SK-N-DZ (cell line): ENCODE data around the gene ANKRD44. TPM values are rescaled to one million over a fixed set of nuclear protein-coding genes. Genes with fewer than 3 reads are reported as not detected.
A peak's percentile ranks its signal among the peaks of the same experiment; 100 is the strongest.
"Not testable (repeated sequence)": the region's sequence is repeated elsewhere in the genome, so short reads cannot be mapped to it uniquely, and the experiment has no call there.

ENCODE experiments used
- DNase-seq: peaks from one replicate; pipeline ENCODE4 v3.0.0-alpha.2; 2015; ENCODE audit warnings: low spot score
- polyA plus RNA-seq, 2 experiments: library from polyadenylated mRNA; depleted of rRNA; stranded (reverse); fragments of >200 nt; gene quantifications; 2 replicates each; pipeline ENCODE4 v1.2.3, GENCODE V29; 2014

ANKRD44 gene
- polyA plus RNA-seq (2014; cell fraction: cytosol; rRNA removed), result 8.5 and 12.2 TPM in 2 replicates
- 15.0 and 25.4 TPM in 2 replicates for polyA plus RNA-seq (2014; cell fraction: nucleus; rRNA removed)

DNA sequence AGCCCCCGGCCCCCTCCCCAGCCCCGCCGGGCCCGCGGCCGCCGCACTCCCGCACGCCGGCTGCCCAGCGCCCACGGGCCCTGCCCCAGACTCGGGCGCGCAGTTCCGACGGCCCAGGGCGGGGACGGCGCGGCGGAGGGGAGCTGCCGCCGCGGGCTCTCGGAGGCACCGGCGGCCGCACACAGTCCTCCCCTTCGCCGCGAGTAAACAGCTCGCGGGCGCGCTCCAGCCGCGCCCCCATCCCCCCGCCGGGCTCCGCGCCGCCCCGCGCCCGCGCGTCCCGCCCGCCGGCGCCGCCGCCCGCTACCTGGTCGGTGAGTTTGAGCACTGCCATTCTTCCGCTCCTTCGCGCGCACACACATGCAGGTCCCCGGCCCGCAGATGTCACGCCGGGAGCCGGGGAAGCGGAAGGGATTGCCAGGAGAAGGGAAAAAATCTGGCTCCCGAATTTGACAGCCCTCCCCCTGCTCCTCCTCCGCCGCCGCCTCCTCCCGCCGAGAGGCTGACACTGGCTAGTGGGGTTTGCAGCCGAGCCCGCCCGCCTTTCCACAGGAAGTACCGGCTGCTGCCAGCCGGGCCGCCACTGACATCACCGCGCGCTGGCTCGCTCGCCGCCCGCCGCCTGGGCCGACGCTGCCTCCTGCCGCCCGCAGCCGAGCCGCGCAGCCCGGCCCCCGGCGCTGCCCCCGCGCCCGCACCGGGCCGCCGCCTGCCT is at the start of gene ANKRD44:
Gene ANKRD44 (minus strand): TSS at position 510 of the 715 bp plus-strand sequence. CDS start 176 bp downstream, at position 334.
- DNase-seq, result peak; percentile 76

- no peak for DNase-seq
These were observed 49.3 kb upstream of the ANKRD44 start for GRCh38 chr2:197359859-197360258.

DNA sequence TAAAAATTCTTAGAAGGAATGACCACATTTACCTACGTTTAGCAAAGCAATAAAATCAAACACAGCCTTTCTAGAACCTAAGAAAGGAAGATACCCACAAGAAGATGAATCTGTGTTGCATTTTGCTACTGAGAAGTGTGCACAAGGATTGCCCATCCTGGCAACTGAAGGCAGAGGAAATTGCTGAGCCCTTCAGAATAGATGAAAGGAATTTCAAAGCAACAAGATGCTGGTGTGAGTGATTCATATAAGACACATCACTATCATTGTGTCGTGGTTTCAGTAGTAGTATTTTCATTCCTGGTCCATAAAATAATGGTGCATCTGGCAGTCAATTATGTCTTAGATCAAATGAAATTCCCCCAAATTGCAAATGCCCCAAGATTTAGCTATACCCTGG is 48.4 kb upstream of the ANKRD44 start:
- no peak for DNase-seq

DNA sequence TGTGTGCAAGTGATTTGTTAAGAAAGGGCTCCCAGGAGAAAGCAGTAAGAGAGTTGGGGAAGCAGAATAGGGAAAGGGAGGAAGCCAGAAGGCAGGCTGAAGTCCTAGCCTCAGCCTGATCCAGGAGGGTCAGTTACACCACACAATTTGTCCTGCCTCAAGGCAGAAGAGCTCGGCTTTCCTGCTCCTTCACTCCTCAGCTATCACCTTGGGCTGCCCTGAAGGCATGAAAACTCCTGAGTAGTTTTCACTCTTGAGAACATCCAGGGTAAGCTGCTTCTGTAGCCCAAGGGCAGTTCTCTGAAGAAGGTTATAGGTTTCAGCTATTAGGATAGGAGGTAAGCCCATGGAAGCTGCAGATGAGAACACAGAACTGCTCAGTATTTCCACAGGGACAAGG is 47.4 kb upstream of the ANKRD44 start:
- DNase-seq, result no peak

DNA sequence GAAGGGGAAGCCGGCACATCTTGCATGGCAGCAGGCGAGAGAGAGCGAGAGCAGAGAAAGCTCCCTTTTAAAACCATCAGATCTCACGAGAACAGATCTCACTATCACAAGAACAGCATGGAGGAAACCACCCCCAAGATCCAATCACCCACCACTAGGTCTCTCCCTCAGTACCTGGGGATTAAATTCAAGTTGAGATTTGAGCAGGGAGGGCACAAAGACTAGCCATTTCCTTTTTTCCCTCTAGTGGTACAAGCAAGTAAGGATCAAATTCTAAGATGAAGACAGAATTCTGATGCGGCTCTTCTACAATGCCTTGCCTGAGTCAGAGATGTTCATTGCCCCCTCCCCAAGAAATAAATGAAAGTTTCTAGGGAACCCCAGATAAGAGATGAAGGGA is 45.6 kb upstream of the ANKRD44 start:
- peak; percentile 32 for DNase-seq

GRCh38 chr2:197354169-197354558 is 43.6 kb upstream of the ANKRD44 start:
- no peak for DNase-seq

DNA sequence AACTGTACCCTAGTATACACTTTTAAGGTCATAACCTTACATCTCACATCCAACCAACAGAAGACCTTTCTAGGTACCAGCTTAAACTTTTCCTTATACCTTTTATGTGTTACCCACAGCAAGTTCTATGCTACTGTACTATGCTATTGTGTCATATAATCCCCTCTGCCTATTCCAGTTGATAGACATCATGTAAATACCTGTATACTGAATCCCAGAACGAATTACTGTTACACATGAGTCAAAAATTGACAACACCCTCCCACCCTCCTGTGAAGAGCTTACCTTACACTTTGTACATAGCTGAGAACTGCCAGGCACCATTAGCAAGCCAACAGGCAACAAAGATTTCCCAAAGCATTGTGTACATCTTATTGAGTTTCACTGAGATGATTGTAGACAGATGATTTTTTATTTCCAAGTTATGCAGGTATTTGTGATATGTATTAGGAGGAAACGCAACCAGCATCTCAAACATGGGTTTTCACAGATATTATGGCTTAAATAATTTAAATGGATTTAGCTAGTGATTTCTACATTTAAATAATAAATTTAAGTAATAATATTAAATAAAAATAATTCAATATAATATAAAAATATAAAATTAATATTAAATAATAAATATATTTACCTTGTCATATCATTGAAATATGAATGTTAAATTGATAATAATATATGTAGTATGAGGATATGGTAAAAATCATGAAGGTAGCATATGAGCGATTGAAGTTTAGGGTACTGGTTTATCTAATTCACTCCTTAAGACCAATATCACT is 43.0 kb upstream of the ANKRD44 start:
- DNase-seq, result no peak

- DNase-seq, result no peak
These were observed 39.1 kb upstream of the ANKRD44 start for GRCh38 chr2:197349699-197350098.

GRCh38 chr2:197348721-197349360 is 38.3 kb upstream of the ANKRD44 start:
- no peak for DNase-seq

GRCh38 chr2:197345846-197346370 is 35.3 kb upstream of the ANKRD44 start:
- no peak for DNase-seq

DNA sequence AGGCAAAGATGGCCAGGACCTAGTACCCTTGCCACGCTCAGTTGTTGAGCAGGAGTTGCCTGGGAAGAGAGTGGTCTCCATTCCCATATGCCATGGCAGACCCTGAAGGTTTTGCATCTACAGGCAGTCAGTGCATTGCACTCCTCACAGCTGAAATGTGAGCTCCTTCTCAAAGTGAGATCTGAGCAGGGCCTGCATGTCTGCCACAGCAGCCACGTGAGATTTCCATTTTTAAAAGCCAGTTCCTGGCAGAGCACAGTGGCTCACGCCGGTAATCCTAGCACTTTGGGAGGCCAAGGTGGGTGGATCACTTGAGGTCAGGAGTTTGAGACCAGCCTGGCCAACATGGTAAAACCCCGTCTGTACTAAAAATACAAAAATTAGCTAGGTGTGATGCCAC is 33.4 kb upstream of the ANKRD44 start:
- not testable (repeated sequence) for DNase-seq

DNA sequence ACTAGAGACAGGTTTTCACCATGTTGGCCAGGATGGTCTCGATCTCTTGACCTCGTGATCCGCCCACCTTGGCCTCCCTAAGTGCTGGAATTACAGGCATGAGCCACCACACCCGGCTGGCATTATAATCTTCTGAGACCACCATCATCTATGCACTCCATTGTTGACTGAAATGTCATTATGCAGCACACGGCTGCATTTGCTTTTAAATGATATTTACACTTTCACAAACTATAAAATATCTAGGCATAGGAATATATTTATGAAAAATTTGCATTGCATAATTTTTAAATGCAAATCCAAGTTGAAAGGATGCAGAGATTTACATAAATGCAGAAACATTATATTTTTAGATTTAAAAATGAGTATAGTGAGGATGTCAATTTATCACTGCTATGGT is 30.0 kb upstream of the ANKRD44 start:
- no peak for DNase-seq

DNA sequence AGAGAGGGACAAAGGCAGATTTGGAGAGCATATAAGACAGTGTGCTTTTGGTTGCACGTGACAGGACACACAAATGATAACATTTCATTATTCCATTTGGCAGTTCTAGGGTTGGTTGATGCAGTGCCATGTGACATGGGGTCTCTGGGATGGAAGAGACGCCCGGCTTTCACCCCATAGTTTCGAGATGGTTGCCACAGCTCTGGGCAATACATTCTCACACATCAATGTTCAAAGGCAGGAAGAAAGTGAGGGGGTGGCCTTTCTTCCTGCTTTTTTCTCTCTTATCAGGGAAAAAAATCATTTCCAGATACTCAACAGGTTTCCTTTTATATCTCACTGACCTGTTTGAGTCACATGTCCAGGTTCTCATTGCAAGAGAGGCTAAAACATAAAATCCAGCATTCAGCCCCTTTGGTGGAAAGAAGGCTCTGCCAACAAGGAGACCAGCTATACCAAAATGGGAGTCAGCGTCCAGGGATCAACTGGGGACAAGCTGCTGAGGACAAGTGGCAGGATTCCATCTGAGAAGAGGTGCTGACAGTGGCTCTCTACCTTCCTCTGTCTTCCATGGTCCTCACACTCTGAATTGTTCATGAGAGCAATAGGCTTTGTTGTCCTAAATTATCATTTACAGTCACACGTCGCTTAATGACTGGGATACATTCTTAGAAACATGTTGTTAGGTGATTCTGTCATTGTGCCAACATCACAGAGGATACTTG is 29.1 kb upstream of the ANKRD44 start:
- no peak for DNase-seq

- no peak for DNase-seq
These were observed 28.4 kb upstream of the ANKRD44 start for GRCh38 chr2:197339016-197339415.

DNA sequence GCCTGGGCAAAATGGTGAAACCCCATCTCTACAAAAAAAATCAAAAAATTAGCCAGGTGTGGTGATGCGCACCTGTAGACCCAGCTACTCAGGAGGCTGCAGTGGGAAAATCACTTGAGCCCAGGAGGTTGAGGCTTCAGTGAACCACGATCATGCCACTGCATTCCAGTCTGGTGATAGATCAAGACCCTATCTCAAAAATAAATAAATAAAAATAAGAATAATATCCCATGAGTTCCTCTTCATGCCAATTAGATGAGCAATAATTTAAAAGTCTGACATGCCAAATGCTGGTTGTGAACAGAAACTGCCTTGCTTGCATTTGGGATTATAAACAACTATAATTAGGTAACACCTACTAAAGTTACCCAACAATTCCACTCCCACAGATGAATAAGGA is 22.1 kb upstream of the ANKRD44 start:
- no peak for DNase-seq

GRCh38 chr2:197328461-197328860 is 17.9 kb upstream of the ANKRD44 start:
- DNase-seq, result no peak

GRCh38 chr2:197327472-197328098 is 17.0 kb upstream of the ANKRD44 start:
- DNase-seq, result no peak

- no peak for DNase-seq
These were observed 16.5 kb upstream of the ANKRD44 start for GRCh38 chr2:197327073-197327471.

DNA sequence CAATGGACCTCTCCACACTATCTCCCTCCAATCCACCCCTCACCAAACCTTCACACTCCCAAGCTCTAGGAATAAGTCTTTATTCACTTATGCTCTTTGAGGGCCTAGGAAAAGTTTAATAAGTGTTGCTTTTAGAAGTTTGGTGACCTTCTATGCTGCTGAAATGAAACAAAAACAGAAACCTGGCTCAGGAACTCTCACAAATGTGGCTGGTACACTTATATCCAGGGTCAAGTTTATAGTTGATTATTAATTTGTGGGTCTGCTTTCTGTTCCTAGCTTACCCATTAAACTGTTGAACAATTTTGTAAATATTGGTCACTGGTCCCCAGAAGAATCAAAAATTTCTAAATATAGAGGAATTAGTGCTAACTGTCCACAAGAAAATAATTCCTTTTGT is 14.2 kb upstream of the ANKRD44 start:
- DNase-seq, result no peak

- no peak for DNase-seq
These were observed 12.4 kb upstream of the ANKRD44 start for GRCh38 chr2:197322724-197323720.
